SK-MEL-5 (cell line): ENCODE data around the gene BCAS3. TPM values are rescaled to one million over a fixed set of nuclear protein-coding genes. Genes with fewer than 3 reads are reported as not detected.

ENCODE experiments used
- DNase-seq: peaks from one replicate; pipeline ENCODE4 v3.0.0-alpha.2; 2016; ENCODE audit warnings: low read depth, low spot score
- in situ Hi-C: cut with HindIII; loops from 2 replicates; pipeline ENCODE4 v1.10.0; 2016; ENCODE audit warnings: low sequenced_read_pairs, high pct_unique_total_duplicates, low pct_unique_long_range_greater_than_20kb
- total RNA-seq: library from RNA; depleted of rRNA; stranded (reverse); fragments of >200 nt; shearing (Covaris generic); gene quantifications from 2 replicates; pipeline ENCODE4 v1.2.3, GENCODE V29; 2014

The BCAS3 gene
- total RNA-seq, 1 experiment from 2014 or later, result 31.6 TPM

- in situ Hi-C loops, result no loop called here
- no peak for DNase-seq
These were observed 732.7 kb downstream of the BCAS3 start for GRCh38 chr17:61410141-61411010.

DNA sequence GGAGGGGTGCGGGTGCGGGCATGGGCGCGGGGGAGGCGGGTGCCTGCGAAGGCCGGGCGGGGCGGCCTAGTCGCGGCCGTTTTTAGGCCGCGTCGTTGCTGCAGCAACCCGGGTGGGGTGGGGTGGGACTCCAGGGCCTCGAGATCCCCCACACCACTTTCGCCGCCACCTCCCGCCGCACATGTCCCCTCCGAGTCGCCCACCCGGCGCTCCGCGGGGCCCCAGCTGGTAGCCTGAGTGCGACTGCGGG, 733.3 kb downstream of the BCAS3 start:
- in situ Hi-C loops, result no loop called here
- no peak for DNase-seq

DNA sequence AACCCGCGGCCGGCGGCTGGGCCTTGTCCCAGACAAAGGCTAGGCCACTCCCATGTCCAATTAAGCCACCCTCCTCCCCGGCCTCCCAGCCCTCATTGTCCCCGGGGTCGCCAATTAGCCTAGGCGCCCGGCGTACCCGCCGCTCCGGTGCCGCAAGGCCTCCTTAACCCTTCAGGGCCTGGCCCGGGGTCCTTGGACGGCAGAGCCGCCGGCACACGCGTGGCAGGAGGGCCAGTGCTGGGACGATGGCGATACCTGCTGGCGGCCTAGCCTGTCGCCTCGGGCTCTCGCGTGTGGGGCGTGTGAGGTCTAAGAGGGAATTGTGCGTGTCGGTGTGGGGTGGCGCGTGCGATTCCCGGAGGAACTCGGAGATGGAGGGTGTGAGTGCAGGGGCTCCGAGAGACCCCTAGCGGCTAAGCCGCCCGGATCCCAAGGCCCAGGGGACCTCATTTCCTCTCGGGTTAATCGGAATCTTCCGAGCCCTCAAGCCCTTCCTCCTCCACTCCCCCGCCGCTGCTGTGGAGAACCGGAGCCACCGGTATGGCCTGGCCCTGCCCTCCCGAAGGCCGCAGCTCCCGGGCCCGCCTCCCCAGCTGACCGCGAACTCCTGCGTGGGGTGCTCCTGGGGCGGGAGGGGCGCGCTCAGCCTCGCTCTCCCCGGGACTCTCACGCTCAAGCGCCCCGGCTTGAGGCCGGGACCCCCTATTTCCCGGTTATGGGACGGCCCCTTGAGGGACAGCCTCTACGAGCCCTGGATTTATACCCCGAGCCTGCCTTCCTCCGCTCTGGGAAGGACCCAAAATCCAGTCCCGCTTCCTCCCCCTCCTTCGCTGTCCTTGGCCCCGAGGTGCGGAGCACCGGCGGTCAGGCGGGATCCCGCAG, 733.9 kb downstream of the BCAS3 start:
- no peak for DNase-seq
- in situ Hi-C loops, result no loop called here

DNA sequence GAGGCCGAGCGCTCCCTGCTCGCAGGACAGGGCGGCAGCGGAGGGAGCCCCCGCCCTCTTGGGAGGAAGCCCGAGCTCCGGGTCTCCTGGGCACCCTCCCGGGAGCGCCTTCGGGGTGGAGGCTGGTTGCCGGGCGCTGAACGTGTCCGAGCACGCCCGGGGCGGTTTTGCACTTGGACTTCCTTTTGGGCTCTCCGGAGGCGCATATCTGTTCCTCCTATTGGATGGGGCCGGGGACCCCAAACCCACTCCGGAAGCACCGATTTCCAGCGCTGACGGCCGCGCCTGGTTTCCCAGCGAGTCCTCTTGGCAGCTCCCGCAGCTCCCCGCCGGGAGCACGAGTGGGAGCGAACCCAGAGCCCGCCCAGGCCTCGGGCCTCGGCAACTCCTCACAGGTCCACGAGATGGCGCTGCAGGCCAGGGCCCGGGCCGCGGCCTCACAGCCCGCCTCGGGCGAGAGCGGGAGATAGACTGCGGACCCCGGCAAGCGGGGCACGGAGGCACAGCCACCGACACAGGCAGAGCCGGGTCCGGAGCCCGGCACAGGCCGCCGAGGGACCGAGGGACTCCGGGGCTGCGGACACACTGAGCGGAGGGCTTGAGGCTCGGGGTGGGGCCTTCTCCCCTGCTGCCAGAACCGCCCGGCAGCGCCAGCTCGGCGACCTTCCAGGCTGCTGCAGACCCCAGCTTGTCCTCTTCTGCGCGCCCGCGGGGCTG, 734.6 kb downstream of the BCAS3 start:
- in situ Hi-C loops, result no loop called here
- peak; percentile 47 for DNase-seq

- in situ Hi-C loops, result no loop called here
These were observed 735.4 kb downstream of the BCAS3 start for GRCh38 chr17:61412860-61413660.

DNA sequence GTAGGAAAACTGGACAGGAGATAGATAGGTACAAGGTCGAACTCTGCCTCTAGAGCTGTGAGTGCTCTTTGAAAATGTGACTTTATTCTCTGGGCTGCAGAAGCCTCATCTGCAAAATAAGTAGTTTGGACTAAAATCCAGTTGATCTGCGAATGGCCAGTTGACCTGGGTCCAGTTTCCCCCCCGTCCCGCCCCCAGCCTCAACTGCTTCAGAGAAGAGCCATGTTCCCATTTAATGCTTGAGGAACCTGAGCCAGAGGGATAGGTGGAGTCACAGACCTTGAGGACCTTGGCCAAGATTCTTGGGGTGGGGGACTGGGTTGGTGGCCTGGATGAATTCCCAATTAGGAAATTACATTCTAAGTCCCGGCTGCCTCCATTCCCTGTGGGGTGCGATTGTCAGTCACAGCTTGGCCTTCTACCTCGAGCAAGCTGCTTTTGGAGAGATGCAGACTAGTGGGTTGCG, 736.0 kb downstream of the BCAS3 start:
- DNase-seq, result no peak
- in situ Hi-C loops, result no loop called here

More at GRCh38 chr17:61412860-61413660, 735.4 kb downstream of the BCAS3 start:
- DNase-seq, result no peak

DNA sequence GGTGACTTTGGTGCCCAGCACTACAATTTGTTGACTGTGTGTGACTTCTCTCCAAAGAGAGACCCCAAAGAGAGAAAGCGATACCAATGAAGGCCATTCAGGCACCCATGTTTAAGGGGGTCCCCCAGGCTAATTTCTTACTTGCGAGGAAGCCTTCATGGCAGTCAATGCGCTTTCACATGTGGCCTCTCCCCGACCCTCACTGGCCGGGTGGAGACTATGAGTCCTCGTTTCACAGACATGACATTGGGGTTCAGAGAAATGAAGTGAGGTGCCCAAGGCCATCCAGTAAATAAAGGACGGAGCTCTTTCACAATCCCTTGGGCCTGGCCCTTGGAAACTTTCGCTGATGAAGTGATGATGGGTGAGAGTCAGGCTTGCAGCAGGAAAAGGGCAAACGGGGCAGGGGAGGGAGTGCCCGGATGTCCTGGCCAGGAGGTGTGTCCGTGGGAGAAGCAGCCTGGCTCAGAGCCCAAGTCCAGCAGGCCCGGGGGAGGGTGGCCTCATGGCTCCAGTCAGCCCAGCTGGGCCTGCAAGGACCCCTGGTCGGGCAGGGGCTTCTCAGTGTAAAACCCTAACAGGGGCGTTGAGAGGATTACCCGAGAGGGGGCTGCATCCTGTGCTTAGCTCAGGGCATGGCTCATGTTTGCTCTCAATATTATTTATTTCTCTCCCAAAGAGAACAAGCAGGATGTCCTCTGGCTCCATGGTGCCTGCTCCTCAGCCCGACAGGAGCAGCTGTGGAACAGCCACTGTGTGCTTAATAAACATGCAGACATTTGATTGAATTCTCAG, 736.7 kb downstream of the BCAS3 start:
- no peak for DNase-seq
- in situ Hi-C loops, result no loop called here

DNA sequence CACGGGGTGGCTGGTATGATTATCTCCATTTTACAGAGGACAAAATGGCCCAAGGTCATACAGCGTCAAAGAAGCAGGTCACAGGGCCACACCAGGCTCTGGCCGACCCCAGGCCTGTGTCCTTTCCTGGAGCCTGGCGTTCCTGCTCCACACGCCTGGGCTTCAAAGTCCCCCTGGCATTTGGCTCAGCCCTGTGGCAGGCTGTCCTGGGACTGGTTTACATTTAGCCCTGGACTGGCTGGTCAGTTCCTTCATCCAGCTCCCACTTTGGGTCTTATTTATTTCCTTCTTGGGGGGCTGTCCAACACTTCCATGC, 737.2 kb downstream of the BCAS3 start:
- in situ Hi-C loops, result no loop called here
- no peak for DNase-seq

- DNase-seq, result no peak
- in situ Hi-C loops, result no loop called here
These were observed 737.9 kb downstream of the BCAS3 start for GRCh38 chr17:61415374-61416210.

DNA sequence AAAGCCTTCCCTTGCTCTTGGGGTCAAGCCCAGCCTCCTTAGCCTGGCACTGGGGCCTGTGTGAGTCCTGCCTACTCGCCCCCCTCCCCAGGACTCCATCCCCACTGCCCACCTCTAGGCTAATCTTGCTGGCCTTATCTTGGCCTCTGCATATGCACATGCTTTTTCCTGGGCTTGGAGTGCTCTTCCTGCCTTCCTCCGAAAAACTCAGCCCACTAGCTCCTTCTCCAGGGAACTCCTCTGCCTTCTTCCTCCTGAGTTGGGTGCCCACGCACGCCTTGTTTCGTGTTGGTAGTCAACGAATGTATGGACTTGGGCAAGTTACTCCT, 738.5 kb downstream of the BCAS3 start:
- in situ Hi-C loops, result no loop called here
- no peak for DNase-seq

- in situ Hi-C loops, result no loop called here
- DNase-seq, result peak; percentile 96
These were observed 739.1 kb downstream of the BCAS3 start for GRCh38 chr17:61416540-61417363.

- in situ Hi-C loops, result no loop called here
These were observed 740.8 kb downstream of the BCAS3 start for GRCh38 chr17:61418449-61418848.

DNA sequence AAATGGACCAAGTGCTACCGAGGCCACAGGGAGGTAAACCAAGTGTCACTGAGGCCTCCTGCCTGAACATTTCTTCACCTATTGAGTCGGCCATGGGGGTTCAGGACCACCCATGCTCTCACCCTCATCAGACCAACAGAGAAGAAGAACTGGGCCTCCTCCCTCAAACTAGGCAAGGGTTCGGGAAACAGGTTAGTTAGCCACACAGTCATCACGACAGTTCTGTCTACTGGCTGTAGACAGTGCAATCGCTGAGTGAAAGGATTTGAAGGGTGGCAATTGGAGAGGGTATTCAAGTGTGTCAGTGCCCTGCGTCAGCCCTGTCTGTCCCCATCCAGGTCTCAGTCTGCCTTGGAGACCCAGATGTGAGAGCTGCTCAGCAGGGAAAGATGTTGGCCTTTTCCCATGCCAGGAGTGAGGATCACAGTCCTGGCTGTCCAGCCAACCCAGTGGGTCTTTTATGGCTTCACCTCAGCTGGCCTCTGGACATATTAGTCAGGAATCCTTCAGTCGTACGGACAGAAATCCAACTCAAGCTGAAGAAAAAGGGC, 741.9 kb downstream of the BCAS3 start:
- DNase-seq, result no peak
- in situ Hi-C loops, result no loop called here

More at GRCh38 chr17:61418449-61418848, 740.8 kb downstream of the BCAS3 start:
- DNase-seq, result no peak

DNA sequence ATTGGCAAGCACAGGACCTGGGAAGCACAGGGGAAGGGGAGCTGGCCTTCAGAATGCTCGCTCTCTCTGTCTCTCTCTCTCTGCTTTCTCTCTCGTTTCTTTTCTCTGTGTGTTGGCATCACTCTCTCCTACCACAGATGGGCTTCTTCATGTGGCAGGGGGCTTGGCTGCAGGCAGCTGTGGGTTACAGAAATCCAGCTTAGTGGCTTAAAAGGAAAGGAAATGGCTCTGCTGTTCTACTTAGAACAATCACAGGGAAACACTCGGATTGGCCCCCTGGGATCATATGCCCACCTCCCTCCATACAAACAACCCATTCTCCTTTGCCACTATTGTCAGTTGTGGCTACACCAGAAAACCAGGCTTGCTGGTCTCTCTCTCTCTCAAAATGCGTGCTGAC, 742.4 kb downstream of the BCAS3 start:
- in situ Hi-C loops, result no loop called here
- DNase-seq, result no peak

- DNase-seq, result no peak
- in situ Hi-C loops, result no loop called here
These were observed 743.2 kb downstream of the BCAS3 start for GRCh38 chr17:61420745-61421398.
